HEK293T (cell line): ENCODE measurements around the gene SLC13A4.
"Not testable (repeated sequence)": the region's sequence is repeated elsewhere in the genome, so short reads cannot be mapped to it uniquely, and the experiment has no call there.

Source experiments
- BHLHE40 ChIP-seq: fragments of 450-650 bp; IDR thresholded peaks from 2 replicates; pipeline ENCODE4 v1.6.1; 2016; ENCODE audit warnings: mild to moderate bottlenecking, moderate library complexity, borderline replicate concordance
- CTBP1 ChIP-seq: fragments of 450-650 bp; IDR thresholded peaks from 2 replicates; pipeline ENCODE4 v1.6.1; 2016; ENCODE audit warnings: borderline replicate concordance
- ELF4 ChIP-seq: fragments of 450-650 bp; IDR thresholded peaks from 2 replicates; pipeline ENCODE4 v1.6.1; 2017; ENCODE audit warnings: antibody characterized with exemption
- FOXA1 ChIP-seq: fragments of 450-650 bp; IDR thresholded peaks from 2 replicates; pipeline ENCODE4 v1.6.1; 2016; ENCODE audit warnings: mild to moderate bottlenecking
- FOXM1 ChIP-seq: fragments of 450-650 bp; IDR thresholded peaks from 2 replicates; pipeline ENCODE4 v1.6.1; 2017; ENCODE audit warnings: mild to moderate bottlenecking, borderline replicate concordance
- HDGF ChIP-seq: fragments of 450-650 bp; IDR thresholded peaks from 2 replicates; pipeline ENCODE4 v1.6.1; 2017; ENCODE audit warnings: antibody characterized with exemption, borderline replicate concordance
- L3MBTL2 ChIP-seq: fragments of 450-650 bp; conservative IDR thresholded peaks from 2 replicates; pipeline ENCODE4 v1.6.1; 2016; ENCODE audit warnings: mild to moderate bottlenecking
- NFRKB ChIP-seq: fragments of 450-650 bp; IDR thresholded peaks from 2 replicates; pipeline ENCODE4 v1.6.1; 2016; ENCODE audit warnings: mild to moderate bottlenecking, moderate library complexity
- SP1 ChIP-seq: fragments of 450-650 bp; IDR thresholded peaks from 2 replicates; pipeline ENCODE4 v1.6.1; 2017
- TARDBP ChIP-seq: fragments of 450-650 bp; IDR thresholded peaks from 2 replicates; pipeline ENCODE4 v1.6.1; 2016

GRCh38 chr7:135692606-135693005 lies 35.4 kb downstream of the SLC13A4 start:
- not testable (repeated sequence) for TF ChIP-seq L3MBTL2, HDGF, FOXA1, ELF4, NFRKB, CTBP1, FOXM1, TARDBP, BHLHE40, SP1
